Measurements from ENCODE around the gene OASL.

The OASL gene

GRCh38 chr12:121064116-121064515 is 25.1 kb upstream of the OASL start:
- in situ Hi-C loops (cut with MboI; ENCODE audit: low pct_unique_long_range_greater_than_20kb, low sequenced_read_pairs, unreplicated experiment), result loop anchor here (25.0 kb wide), 1 partner anchor 373 kb away; no protein-coding TSS in a partner anchor
- TF ChIP-seq CTCF (IDR thresholded peaks at IDR 0.05; ENCODE audit: extremely low read depth, insufficient read depth, missing control alignments), result no peak
- no peak for DNase-seq (ENCODE audit: low spot score)

DNA sequence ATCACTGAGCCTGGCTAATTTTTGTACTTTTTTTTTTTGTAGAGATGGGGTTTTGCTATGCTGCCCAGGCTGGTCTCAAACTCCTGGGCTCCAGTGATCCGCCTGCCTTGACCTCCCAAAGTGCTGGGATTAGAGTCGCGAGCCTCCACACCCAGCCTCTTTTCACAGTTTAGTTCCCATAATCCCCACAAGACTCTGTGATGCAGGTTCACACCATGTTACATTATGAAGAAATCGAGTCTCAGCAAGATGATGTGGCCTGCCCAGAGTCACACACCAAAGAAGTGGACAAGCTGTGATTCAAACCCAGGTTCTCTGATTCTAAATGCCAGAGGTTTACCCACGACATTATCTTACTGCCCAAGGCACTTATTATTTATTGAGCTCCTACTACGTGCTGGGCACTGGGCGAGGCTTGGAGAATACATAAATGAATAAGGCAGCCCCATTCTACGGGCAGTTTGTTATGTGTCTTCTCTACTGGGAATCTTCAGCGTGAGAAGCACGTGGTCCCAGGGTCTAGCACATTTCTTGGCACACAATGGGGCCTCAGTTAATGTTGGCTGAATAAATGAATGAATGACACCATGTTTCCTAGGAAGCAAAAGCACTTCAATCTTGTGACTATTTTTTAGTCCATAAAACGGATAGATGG is 23.5 kb upstream of the OASL start:
- in situ Hi-C loops (cut with MboI; ENCODE audit: low pct_unique_long_range_greater_than_20kb, low sequenced_read_pairs, unreplicated experiment), result loop anchor here (25.0 kb wide), 1 partner anchor 375 kb away; no protein-coding TSS in a partner anchor
- no peak for DNase-seq (ENCODE audit: low spot score)
- no peak for TF ChIP-seq CTCF (IDR thresholded peaks at IDR 0.05; ENCODE audit: extremely low read depth, insufficient read depth, missing control alignments)

- peak; percentile 42 for TF ChIP-seq CTCF (IDR thresholded peaks at IDR 0.05; ENCODE audit: extremely low read depth, insufficient read depth, missing control alignments)
- in situ Hi-C loops (cut with MboI; ENCODE audit: low pct_unique_long_range_greater_than_20kb, low sequenced_read_pairs, unreplicated experiment), result loop anchor here (25.0 kb wide), 1 partner anchor 375 kb away; no protein-coding TSS in a partner anchor
- DNase-seq (ENCODE audit: low spot score), result no peak
These were observed 22.8 kb upstream of the OASL start for GRCh38 chr12:121061831-121062230.

DNA sequence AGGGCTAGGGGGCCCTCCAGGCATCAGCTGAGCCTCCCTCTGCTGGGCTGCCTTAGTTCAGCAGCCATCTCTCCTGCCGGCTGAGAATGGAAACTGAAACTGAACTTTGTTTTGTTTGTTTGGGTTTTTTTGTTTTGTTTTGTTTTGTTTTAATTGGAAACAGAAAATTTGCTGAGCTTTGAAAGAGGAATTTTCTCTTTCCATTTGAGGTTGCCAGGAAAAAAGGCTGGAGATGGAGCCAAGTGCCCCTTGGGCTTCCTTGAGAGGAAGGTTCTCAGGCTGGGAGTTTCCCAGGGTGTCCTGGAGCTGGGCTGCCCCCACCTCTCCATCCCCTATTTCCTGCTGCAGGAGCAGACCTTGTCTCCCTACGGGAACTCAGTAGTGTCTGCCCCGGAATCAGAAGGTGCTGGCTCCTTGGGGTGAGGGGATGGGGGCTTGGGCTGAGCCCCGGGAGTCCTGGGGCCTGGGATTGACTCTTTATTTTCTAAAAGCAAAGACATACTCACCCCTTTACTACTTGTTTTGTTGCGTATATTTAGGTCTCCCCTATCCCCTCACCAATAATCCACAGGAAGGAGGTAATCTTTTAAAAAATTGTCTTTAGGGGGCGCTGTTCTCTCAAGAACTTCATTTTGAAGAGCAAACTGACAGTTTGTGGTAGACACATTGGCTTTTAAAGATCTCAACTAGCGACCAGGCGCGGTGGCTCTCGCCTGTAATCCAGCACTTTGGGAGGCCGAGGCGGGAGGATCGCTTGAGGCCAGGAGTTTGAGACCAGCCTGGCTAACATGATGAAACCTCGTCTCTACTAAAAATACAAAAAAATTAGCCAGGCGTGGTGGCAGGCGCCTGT is 21.3 kb upstream of the OASL start:
- peak; percentile 60 for TF ChIP-seq CTCF (IDR thresholded peaks at IDR 0.05; ENCODE audit: extremely low read depth, insufficient read depth, missing control alignments)
- in situ Hi-C loops (cut with MboI; ENCODE audit: low pct_unique_long_range_greater_than_20kb, low sequenced_read_pairs, unreplicated experiment), result loop anchor here (25.0 kb wide), 1 partner anchor 377 kb away; no protein-coding TSS in a partner anchor

DNA sequence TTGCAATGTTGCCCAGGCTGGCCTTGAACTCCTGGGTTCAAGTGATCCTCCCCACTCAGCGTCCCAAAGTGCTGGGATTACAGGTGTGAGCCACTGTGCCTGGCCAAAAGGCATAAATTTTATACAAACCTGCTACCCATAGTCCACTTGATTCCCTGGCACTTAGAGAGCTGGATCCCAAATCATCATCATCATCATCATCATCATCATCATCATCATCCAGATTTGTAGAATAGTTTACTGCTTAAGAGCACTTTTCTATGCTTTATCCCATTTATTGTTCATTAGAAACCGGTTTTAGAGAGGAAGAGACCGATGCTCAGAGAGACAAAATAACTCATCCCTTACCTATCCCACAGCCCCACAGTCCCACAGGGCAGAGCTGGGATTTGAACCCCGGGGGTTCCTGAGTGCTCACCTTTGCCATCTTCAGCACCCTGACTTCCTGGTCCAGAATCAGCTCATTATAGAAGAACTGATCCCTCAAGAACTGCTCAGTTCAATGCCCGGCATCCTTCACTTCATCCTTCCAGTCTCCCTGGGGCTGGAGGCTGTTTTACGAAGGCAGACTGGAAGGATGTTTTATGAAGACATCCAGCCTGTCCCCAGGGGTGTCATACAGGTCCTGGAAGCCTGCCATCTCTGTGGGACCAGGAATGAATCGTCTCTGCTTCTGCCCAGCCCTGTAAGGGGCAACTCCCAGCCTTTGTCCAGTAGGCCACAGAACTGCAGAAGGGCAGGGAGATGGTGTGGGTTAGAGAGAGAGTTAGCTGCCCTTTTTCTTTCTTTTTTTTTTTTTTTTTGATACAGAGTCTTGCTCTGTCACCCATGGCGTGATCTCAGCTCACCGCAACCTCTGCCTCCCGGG is 20.2 kb upstream of the OASL start:
- no peak for TF ChIP-seq CTCF (IDR thresholded peaks at IDR 0.05; ENCODE audit: extremely low read depth, insufficient read depth, missing control alignments)
- in situ Hi-C loops (cut with MboI; ENCODE audit: low pct_unique_long_range_greater_than_20kb, low sequenced_read_pairs, unreplicated experiment), result loop anchor here (25.0 kb wide), 1 partner anchor 378 kb away; no protein-coding TSS in a partner anchor
- DNase-seq (ENCODE audit: low spot score), result no peak

More for the DNA sequence above, 21.3 kb upstream of the OASL start:
- peak; percentile 74 for DNase-seq (ENCODE audit: low spot score)

DNA sequence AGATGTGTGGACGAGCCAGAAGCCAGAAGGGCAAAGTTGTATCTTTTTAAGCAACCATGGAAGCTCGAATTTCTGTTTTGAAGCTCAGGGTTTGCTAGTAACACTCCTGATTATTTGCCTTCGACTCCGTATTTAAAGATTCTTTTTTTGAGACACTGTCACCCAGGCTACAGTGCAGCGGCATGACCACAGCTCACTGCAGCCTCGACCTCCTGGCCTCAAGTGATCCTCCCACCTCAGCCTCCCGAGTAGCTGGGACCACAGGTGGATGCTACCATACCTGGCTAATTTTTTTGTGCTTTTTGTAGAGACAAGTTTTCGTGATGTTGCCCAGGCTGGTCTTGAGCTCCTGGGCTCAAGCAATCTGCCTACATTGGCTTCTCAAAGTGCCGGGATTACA is 18.7 kb upstream of the OASL start:
- in situ Hi-C loops (cut with MboI; ENCODE audit: low pct_unique_long_range_greater_than_20kb, low sequenced_read_pairs, unreplicated experiment), result loop anchor here (25.0 kb wide), 1 partner anchor 380 kb away; no protein-coding TSS in a partner anchor
- TF ChIP-seq CTCF (IDR thresholded peaks at IDR 0.05; ENCODE audit: extremely low read depth, insufficient read depth, missing control alignments), result no peak
- DNase-seq (ENCODE audit: low spot score), result no peak

All from GM13977 (cell line).